Activated CD4-positive, alpha-beta T cell treated with anti-CD3 and anti-CD28 coated beads, Interleukin-2, amount 50 U/mL, for 4 hours (primary cell): ENCODE data around the gene TMEM154.

Source experiments
- DNase-seq, 2 experiments: peaks; one replicate each; pipeline ENCODE4 v3.0.0-alpha.2; 2020

The TMEM154 gene

DNA sequence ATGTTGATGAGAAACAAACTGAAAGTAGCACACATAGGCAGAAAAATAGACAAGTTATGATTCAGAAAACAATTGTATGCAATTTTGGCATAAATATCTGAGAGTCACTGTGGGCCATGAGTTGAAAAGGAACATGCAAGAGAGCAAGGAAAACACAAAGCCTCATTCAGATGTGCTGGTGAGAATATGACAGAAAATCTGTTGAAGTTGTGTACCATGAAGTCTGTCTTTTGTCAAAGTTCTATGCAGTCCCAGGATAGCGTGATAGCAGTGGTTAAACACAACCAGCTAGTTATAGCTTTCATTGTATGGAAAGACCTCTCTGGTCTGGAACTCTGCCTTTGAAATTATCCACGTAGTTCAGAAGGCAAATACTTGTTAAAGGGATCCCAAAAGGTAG lies 53.0 kb downstream of the TMEM154 start:
- DNase-seq, result no peak

DNA sequence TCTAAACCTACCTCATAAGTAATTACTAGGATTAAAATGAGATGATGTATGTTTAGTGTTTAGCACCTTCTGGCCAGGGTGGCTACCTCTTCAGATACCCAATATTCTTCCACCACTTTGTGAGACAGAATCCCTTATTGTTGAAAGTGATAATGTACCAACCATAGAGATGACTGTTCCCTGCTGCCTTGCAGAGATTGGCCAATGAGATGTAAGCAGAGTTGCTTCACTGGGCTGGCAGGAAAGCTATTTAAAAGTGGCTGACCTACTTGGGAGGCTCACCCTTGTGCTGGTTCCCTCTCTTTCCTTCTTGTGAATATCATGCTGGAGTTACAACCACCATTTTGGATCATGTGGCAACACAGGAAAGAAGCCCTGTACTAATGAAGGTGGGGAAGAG lies 58.9 kb downstream of the TMEM154 start:
- DNase-seq, result no peak

DNA sequence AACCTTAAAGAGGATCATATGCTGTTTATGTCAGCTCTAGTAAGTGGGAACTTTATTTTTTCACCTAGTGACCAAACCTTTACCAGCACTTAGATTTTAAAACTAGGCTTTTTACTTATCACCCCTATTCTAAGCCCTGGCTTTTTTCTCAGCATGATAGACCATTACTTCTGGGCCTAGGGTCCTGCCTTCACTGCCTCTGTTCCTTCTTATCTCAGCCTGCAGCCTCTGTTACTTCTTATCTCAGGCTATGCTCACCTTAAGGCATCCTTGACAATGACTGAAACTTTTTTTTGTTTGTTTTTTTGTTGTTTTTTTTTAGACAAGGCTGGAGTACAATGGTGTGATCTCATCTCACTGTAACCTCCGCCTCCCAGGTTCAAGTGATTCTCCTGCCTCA lies 59.6 kb downstream of the TMEM154 start:
- DNase-seq, result no peak

DNA sequence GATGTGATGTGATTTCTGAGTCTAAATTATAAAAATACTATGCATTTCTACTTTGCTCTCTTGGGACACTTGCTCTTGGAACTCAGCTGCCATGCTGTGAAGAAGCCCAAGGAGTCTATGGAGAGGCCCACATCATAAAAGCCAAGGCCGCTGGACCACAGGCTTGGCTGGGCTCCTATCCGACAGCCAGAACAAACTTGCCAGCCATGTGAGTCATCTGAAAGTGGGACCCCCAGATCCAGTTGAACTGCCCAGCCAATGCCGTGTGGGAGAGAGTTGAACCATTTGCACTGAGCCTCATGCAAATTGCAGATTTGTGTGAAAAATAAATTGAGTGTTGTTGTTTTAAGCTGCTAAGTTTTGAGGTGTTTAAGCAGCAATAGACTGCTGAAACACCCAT lies 60.2 kb downstream of the TMEM154 start:
- DNase-seq, result no peak

DNA sequence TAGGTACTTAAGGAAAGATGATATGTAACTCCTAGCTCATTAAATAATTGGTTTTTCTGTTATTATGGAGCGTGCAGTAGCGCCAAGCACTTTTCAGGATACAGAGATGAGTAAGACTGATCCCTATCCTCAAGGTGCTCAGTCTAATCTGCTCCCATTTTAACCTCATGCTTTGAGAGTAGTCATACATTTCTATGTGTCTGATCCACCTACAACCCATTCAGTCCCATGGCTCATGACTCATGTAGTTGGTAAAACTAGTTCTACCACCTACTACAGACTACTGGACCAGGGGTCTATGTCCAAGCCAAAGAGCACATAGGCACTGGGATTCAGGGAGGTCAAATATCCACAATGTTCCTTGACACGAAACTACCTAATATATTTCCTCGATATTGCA lies 60.8 kb downstream of the TMEM154 start:
- DNase-seq, result no peak

DNA sequence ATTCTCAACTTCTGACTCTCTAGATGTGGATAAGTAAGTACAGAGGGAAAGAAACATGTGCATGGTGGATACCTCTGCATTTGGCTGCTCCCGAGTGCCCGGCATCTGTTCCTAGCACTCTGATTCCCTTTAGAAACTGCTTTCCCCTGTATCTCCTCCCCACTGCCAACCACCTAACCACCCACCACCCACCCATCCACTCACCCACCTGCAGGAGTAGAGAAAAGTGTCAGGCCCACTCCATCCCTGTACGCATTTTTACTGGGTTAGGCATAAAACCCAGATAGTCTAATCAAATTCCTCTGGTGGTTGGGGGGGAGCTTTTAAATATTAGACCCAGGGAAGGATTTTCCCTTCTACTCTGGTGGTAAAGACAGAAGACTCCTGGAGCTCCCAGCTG lies 63.0 kb downstream of the TMEM154 start:
- no peak for DNase-seq

DNA sequence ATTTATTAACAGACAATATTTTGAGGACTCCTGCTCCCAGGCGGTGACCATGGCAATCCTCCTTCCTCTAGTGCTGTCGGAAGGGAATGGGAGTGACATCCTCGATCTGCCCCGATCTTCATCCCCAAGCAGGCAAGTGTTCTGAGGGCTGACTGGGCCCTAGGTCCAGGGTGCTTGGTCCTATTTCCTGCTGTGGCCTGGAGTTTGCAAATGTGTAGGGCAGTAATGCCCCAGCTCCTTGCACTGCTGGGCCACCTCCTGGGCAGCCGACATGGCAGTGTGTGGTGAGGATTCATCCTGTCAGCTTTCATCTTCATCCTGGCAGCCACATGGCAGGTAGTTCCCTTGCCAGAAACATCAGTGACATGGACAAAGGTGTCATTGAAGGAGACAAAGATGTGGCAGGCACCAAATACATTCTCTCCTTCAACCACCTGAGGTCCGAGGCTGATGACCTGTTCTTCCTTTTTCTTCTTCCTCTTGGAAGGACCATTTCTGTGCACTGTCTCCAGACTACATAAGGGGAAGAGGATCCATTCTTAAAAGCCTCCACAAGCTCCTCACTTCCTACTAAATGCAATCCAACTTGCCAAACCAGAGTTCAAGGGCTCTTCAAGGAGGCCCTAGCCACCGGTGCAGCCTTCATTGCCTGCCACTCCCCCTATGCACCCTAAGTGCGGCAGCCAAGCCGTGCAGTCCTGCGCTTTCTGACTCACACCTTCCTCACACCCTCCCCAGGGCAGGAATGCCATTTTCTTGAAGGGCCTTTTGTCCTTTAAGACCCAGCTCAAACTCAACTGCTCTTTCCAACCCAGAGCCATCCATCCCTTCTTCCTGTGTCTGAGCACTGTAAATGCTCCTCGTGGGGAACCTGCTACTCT lies 65.7 kb downstream of the TMEM154 start:
- DNase-seq, result no peak

DNA sequence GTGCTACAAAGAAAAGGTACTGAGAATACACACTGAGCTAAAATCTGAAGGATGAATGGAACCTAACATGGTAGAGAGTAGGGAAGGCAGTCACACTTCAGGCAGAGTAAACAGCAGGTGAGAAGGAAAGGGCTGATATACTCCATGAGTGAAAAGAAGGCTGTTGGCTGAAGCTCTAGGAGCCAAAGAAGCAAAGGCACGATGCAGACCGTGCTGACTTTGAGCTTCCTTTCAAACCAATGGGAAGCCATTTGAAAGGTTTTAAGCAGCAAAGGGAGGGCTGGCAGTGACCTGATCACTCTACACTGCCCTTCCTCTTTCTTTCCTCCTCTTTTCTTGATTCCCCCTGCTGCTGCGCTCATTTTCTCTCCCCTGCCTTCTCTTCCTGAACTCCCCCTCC lies 66.4 kb downstream of the TMEM154 start:
- DNase-seq, result no peak

DNA sequence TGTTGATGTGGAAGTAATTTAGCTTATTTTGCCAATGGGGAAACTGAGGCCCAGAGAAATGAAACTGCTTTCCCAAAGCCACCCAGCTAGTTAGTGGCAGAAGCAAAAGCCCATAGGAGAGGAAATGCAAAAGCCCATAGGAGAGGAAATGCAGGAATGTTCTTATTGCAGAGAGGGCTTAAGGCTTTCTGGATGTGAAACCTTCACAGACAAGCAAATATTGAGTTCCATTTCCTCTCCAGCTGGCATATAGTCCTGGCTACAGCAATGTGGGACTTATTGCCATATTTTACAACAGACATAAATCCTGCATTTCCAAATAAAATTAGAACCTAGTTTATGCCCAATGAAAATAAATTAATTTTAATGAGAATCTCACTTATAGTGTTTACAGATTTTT lies 69.7 kb downstream of the TMEM154 start:
- no peak for DNase-seq

DNA sequence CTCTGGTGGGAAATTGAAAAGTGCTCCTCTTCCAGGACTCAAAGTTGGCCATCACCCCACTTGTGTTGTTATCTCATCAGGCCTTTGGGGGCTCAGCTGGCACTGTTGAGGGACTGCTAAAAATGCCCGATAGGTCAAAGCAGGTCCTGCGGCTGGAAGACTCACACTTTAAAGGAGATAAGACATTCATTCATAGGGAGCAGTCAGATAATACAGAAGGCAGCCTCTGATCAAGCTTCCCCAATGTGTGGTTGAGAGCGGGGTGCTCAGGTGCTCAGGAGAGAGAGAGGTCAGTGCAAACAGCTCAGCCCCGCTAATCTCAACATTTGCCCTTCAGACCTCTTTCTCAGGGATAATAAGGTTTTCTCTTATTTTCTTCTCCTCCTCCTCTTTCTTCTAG lies 70.3 kb downstream of the TMEM154 start:
- no peak for DNase-seq

DNA sequence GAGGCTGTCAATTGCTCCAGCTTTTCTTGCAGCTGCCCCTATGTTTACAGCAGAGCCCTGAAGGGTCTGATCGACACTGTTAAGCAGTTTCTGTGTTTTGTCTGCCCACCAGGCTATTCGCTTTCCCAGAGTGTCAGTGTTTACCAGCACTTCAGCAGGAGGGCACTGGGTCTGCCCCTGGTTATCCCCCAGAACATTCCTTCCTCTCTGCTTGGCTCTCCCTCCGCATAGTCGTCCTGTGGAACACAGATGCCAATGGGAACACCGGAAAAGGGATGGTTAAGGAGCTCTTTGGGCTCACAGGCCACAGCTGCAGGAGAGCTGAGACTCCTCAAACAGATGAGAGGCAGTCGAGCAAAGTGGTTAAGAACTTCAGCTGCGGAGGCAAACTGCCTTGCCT lies 72.6 kb downstream of the TMEM154 start:
- DNase-seq, result no peak

DNA sequence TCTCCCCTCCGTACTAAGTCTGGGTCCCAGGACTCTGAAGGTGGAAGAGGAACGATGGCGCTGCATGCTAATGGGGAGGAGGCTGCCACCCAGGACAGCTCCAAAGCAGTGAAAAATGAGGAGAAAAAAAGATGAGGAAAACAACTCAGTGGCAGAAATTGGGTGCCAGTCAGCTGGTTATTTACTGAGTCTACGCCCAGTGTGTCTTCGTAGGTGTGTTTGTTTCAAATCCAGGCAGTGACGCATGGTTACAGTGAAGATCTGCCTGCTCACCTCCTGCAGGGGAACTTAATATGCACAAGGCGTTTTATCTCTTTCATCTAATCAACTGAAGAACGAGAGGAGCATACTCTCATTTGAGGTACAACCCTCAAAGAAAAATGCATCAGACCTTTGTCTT lies 73.0 kb downstream of the TMEM154 start:
- no peak for DNase-seq

DNA sequence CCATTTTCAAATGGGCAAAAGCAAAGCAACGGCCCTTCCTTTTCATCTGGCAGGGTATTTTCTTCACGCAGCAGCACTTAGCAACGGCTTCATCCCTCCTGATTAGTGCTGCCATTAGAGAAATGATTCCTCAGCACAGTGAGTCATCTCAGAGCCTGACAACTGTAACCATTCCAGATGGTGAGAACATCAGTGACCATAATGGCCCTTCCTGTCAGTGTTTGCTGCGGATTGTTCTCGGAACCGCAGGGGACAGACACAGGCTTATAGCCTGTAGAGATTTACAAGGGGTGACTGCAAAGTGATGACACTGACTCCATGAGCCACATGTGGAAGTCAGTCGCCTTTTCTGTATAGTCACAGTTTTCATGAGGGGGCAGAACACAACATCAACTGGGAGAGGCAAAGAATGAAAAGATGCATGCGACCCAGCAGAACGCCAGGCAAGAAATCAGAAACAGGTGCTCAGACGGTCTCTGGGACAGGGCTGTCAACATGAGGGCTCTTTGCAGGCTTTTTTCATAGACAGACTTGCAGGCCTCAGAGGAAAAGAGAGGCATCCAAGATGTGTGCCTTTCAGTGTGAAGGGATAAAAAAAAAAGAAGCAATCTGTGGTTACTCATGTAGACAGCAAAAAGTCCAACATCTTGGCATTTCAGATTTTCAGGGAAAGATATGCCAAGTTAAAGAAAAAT lies 74.0 kb downstream of the TMEM154 start:
- no peak for DNase-seq

DNA sequence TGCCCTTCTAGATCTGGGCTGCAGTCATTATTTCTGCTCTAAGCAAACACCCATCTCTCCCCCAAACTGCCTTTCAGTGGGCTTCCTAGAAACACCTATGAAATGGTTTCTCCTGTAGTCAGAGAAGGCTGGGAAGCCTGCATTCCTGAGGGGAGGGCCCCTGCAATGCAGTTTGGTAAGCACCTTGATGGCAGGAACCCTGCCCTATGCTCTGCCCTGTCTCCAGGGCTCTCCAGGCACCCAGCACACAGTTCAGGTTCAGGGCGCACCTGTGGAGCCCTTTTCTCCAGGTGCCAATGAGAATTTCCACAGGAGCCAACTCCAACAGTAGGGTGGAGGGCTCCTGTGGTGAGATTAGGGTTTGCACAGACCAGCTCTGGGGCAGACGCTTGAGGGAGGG lies 74.8 kb downstream of the TMEM154 start:
- no peak for DNase-seq

DNA sequence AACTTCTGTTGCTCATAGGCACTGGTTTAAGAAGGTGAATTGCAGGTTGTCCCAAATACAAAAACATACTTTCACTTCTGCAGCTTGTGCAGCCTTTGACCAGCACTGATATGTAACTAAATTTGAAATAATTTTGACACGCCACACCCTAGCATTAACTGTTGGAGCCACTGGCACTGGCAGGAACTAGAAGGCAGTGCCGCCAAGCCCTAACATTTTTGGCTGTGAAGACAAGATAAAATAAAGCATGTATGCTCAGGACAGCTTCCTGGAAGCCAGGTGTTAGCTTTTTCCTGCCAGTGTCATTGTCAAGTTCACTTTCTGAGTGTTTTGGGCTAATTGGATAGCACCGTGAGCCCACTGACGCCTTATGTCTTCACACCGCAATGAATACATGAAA lies 78.6 kb downstream of the TMEM154 start:
- DNase-seq, result no peak

DNA sequence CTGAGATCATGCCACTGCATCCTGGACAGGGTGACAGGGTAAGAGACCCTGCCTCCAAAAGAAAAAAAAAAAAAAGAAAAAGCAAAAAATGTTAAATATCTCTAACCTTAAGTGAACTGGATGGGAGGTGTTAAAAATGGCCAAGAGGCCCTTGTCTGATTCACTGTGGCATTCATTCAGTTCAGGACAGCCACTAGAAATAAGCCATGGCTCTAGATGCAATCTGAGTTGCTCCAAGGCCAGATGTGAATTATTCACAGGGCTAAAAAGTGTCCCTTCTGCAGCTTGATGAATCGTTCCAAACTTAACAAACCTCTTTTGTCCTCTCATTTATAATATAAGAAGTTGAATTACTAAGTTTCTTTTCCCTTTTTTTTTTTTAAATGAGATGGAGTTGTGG lies 80.2 kb downstream of the TMEM154 start:
- DNase-seq, result no peak

DNA sequence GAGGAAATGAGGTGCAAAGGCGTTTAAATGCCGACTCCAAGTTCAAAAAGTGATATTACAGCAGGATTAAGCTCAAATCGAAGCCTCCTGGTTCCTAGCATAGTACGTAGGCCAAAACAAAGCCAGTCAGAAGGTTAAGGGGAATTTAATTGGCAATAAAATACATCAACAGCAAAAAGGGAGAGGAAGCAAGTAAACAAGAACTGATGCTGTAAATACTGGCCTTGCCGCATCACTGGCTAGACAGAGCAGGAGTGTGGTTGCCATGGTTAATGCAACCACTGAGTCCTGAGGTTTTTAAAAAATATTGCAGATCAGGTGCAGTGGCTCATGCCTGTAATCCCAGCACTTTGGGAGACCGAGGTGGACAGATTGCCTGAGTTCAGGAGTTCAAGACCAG lies 80.7 kb downstream of the TMEM154 start:
- no peak for DNase-seq

DNA sequence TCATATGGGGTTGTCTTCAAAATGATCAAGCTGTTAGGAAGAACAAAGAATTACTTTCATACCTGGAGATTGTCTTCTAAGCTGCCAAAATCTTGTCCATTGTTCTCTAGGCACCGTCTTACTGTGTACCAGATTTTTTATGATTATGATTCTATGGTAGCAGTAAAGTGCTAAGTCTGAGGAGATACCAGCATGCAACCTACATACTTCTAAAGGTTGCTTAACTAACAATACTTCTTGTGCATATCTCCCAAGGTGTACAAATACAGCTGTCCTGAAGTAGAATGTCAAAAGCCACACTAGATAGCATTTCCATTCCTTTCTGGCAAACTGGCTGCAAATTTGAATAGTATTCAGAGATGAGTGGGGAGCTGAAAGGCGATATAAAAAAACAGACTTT lies 81.3 kb downstream of the TMEM154 start:
- DNase-seq, result no peak

DNA sequence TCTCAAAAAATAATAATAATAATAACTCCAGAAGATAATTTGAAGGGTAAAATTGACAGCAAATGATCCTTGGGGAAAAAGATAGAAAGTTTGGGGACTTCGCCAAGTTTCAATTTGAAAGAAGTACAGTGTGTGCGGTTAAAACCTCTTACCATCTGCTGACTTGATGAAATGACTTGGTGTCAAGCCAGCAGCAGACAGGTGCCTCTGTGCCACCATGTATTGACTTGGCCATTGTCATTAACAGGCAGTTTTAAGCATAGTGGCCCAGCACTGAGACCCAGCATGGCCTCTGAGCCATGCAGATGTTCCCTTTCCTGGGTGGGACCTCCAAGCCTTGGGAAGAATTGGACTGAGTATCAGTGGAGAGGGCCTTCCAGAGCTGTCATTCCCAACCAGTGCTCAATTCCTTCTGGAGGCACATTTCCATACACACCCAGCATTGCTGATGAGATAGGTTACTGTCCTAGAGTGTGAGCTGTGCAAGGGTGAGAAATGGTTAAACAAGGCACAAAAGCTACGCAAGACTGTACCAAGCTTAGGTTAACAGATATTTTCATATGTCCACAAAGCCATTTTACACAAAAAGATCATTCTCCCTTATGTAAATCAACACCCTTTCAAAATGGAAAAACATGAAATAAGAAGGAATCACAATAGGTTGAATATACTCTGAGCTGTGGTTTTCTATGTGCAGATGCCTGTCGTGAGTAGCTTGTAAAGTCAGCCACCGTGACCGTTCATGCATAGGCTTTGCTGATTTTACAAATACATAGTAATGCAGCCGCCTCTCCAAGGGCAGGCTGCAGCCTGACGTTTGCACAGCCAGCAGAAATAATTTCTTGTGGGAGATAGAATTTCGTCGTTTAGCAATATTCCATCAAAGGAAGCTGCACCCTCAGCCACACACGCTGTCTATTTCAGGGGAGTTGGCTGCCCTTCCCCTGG lies 84.5 kb downstream of the TMEM154 start:
- no peak for DNase-seq

DNA sequence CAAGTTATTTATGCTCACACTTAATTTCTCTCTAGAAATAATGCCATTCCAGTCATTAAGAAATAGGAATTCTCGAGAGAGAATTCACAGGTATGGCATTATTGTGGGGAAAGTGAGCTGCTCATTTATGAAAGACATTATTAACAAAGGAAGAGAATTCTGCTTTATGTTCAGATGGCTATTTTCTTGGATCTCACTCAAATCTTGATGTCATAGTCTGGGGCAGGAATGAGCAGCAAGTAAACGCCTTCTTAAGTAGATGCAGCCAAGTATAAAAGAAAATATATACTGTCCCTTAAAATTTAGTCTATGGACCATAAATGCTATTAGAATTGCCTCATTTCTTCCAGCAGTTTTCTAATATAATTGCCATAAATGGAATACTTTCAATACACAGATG lies 85.7 kb downstream of the TMEM154 start:
- DNase-seq, result no peak

DNA sequence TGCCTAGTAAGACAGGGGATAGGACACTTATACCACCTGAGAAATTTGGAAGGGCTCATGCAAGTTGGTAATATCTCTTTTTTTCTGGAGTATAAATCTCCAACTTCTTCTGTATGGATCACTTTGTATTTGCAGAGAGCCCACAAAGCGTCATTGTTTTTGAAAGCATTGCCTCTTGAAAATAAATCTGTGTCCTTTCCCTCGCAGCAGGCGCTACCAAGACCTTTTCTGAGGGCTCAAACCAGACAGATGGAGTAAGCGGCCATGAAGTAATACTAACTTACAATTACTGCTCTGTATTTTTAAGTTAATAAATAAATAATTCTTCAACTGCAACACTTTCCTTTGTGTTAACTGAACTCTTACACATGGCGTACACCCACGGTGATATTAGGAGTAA lies 87.9 kb downstream of the TMEM154 start:
- no peak for DNase-seq

DNA sequence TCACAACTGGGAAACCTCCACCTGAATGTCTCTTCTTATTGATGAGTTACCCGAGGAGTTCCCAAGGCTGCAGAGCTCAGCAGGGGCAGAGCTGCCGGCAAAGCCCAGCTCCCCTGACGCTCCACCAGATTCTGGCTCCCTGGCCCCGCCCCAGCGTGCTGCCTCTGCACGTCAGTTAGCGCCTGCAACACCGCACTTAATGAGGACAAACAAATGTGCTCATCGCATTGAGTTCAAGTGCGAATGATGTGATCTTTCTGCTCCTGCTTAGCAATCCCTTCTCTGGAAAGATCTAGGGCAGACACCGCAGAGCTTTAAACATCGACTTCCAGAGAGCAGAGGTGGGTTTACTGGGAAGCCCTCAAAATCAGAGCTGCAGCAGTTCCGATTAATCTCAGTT lies 88.4 kb downstream of the TMEM154 start:
- DNase-seq, result peak in 1 of 2 experiments; percentile 7
